ENCODE measurements around the gene ADPRM.
"Not testable (repeated sequence)": the region's sequence is repeated elsewhere in the genome, so short reads cannot be mapped to it uniquely, and the experiment has no call there.

Gene ADPRM

DNA sequence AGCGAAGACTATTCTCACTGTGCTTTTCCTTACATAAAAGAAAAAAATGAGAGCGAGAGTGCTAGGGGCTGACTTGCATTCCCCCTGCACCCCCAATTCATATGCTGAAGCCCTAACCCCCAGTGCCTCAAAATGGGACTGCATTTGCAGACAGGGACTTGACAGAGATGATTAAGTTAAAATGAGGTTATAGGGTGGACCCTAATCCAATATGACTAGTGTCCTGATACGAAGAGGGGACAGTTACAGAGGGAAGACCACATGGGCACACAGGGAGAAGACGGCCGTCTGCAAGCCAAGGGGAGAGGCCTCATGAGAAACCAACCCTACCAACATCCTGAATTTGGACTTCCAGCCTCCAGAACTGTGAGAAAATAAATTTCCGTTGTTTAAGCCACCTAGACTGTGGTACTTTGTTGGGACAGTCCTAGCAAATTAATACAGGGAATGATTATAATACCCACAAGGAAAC lies 34.0 kb downstream of the ADPRM start:
- TF ChIP-seq CTCF (conservative IDR thresholded peaks at IDR 0.05; ENCODE audit: low read depth, low read length), result no peak
- no peak overlapping the region for H3K4me3 ChIP-seq (ENCODE audit: low read depth, low read length)
- DNase-seq (ENCODE audit: low read depth), result no peak

DNA sequence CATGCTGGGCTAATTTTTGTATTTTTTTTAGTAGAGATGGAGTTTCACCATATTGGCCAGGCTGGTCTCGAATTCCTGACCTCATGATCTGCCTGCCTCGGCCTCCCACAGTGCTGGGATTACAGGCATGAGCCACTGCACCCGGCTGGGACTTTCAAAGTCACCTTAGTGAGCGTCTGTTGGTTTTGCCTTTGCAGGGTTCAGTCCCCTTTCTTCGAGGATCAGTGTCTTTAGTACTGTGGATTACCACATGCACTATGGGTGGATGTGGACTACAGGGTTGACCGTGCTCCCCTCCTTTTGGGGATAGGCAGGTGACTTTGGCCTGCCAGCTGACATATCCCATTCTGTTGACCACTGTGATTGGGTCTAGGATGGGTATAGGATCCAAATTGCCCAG lies 34.7 kb downstream of the ADPRM start:
- not testable (repeated sequence) for DNase-seq (ENCODE audit: low read depth); H3K4me3 ChIP-seq (ENCODE audit: low read depth, low read length)

GRCh38 chr17:10733666-10734065 lies 36.3 kb downstream of the ADPRM start:
- no peak for DNase-seq (ENCODE audit: low read depth)
- no peak for TF ChIP-seq CTCF (conservative IDR thresholded peaks at IDR 0.05; ENCODE audit: low read depth, low read length)
- no peak overlapping the region for H3K4me3 ChIP-seq (ENCODE audit: low read depth, low read length)

GRCh38 chr17:10735251-10735650 lies 37.9 kb downstream of the ADPRM start:
- H3K4me3 ChIP-seq (ENCODE audit: low read depth, low read length), result no peak overlapping the region
- no peak for TF ChIP-seq CTCF (conservative IDR thresholded peaks at IDR 0.05; ENCODE audit: low read depth, low read length)
- DNase-seq (ENCODE audit: low read depth), result no peak

DNA sequence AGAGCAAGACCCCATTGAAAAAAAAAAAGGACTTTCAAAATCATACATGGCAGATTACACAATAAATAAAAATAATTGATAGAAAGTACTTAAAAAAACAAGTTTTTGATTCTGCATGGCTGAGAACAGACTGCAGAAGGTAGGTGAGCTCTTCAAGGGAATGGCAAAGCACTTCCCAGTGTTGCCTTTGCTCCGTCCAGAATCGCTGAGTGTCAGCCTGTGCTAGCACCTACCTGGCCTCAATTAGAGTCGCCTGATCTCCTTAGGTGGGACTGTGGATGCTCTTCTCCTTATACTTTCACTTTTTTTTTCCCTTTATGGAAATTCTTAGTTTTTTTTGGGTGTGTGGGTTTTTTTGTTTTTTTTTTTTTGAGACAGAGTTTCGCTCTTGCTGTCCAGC lies 38.4 kb downstream of the ADPRM start:
- no peak for TF ChIP-seq CTCF (conservative IDR thresholded peaks at IDR 0.05; ENCODE audit: low read depth, low read length)
- DNase-seq (ENCODE audit: low read depth), result no peak
- no peak overlapping the region for H3K4me3 ChIP-seq (ENCODE audit: low read depth, low read length)

DNA sequence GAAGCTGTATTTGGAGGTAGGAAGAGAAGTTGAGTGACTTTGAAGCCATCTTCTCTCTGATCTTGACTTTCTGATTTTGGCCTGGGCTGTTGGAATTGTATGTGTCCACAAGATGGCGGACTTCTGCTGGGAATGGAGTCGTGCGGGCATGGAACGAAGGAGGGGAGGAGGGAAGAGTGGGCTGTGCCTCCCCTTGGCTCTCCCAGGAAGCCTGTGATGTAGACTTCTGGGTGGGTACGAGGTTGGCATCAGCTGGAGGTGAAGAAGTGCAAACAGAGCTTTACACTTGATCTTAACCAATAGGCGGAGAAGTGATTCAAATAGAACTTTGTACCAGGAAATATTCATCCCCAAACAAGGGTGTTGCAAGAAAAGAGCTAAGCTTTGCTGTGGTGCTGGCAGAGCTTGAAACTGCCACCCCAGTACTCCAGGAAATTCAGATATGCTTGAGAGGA lies 39.8 kb downstream of the ADPRM start:
- no peak overlapping the region for H3K4me3 ChIP-seq (ENCODE audit: low read depth, low read length)
- peak; percentile 76 for DNase-seq (ENCODE audit: low read depth)
- peak; percentile 91 for TF ChIP-seq CTCF (conservative IDR thresholded peaks at IDR 0.05; ENCODE audit: low read depth, low read length)

GRCh38 chr17:10737736-10738135 lies 40.3 kb downstream of the ADPRM start:
- no peak for DNase-seq (ENCODE audit: low read depth)
- TF ChIP-seq CTCF (conservative IDR thresholded peaks at IDR 0.05; ENCODE audit: low read depth, low read length), result no peak
- H3K4me3 ChIP-seq (ENCODE audit: low read depth, low read length), result no peak overlapping the region
